HepG2 (cell line): ENCODE results near the gene ANKRD11. TPM values are rescaled to one million over a fixed set of nuclear protein-coding genes. Genes with fewer than 3 reads are reported as not detected.

ENCODE experiments used
- IRF2 ChIP-seq: IDR thresholded peaks from 2 replicates; pipeline ENCODE4 v1.6.1; 2018; ENCODE audit warnings: missing genetic modification reagents, missing compliant biosample characterization
- KLF12 ChIP-seq: sonication (generic); formaldehyde crosslinking; IDR thresholded peaks from 2 replicates; pipeline ENCODE4 v1.4.0; 2020; ENCODE audit warnings: missing genetic modification reagents, borderline replicate concordance
- RARA ChIP-seq: IDR thresholded peaks from 2 replicates; pipeline ENCODE4 v1.6.1; 2016; ENCODE audit warnings: missing genetic modification reagents, missing compliant biosample characterization
- RORA ChIP-seq: sonication (generic); formaldehyde crosslinking; IDR thresholded peaks from 2 replicates; pipeline ENCODE4 v1.5.0; 2020; ENCODE audit warnings: mild to moderate bottlenecking, missing genetic modification reagents, moderate library complexity
- SP5 ChIP-seq: IDR thresholded peaks from 2 replicates; pipeline ENCODE4 v1.6.1; 2016; ENCODE audit warnings: low read depth, borderline replicate concordance
- TP53 ChIP-seq: sonication (generic); formaldehyde crosslinking; conservative IDR thresholded peaks from 2 replicates; pipeline ENCODE4 v1.4.0; 2020; ENCODE audit warnings: missing genetic modification reagents
- ZNF720 ChIP-seq: sonication (generic); formaldehyde crosslinking; IDR thresholded peaks from 2 replicates; pipeline ENCODE4 v1.4.0; 2020; ENCODE audit warnings: missing genetic modification reagents
- ZNF780A ChIP-seq: sonication (generic); formaldehyde crosslinking; IDR thresholded peaks from 2 replicates; pipeline ENCODE4 v1.8.0; 2022; ENCODE audit warnings: mild to moderate bottlenecking, missing genetic modification reagents, moderate library complexity
- polyA plus RNA-seq, 8 experiments: library from polyadenylated mRNA; depleted of rRNA in 3 of 8; stranded (reverse) in 7 of 8; unstranded in 1 of 8; fragments of >200 nt; fragmentation: Illumina TruSeq in 4 of 8; extraction: Trizol in 4 of 8; gene quantifications; 2 replicates each; pipeline versions ENCODE4 v1.2.1 to v1.2.3, GENCODE V29; 2011 to 2016; ENCODE audit warnings: low read depth in 4 of 8, missing spikeins in 1 of 8, mixed read lengths in 1 of 8; ENCODE audit not compliant: insufficient read depth in 1 of 8
- total RNA-seq, 5 experiments: library from RNA; depleted of rRNA; stranded (reverse); fragments of >200 nt; fragmentation: Illumina TruSeq; extraction: Trizol; gene quantifications; 2 replicates each; pipeline ENCODE4 v1.2.3, GENCODE V29; 2016; ENCODE audit warnings: low read depth in 1 of 5
- TF ChIP-seq, protein P1 (sequence below), 2 experiments: fragments of 450-650 bp in 1 of 2; sonication (generic) in 1 of 2; formaldehyde crosslinking in 1 of 2; IDR thresholded peaks; 2 replicates each; pipeline versions ENCODE4 v1.6.1 to v1.8.0; 2016 to 2022; ENCODE audit warnings: antibody characterized with exemption in 1 of 2, mild to moderate bottlenecking in 1 of 2, missing genetic modification reagents in 1 of 2
- TF ChIP-seq, protein P2 (sequence below): sonication (generic); formaldehyde crosslinking; IDR thresholded peaks from 2 replicates; pipeline ENCODE4 v1.4.0; 2020; ENCODE audit warnings: missing genetic modification reagents, mild to moderate bottlenecking, borderline replicate concordance
- TF ChIP-seq, protein P3 (sequence below): sonication (generic); formaldehyde crosslinking; IDR thresholded peaks from 2 replicates; pipeline ENCODE4 v1.4.0; 2020; ENCODE audit warnings: low read depth, mild to moderate bottlenecking, missing genetic modification reagents
- TF ChIP-seq, protein P4 (sequence below): IDR thresholded peaks from 2 replicates; pipeline ENCODE4 v1.6.1; 2016; ENCODE audit warnings: missing compliant biosample characterization, missing genetic modification reagents, borderline replicate concordance

ANKRD11 gene
- total and polyA plus RNA-seq, 2 of the 13 experiments (the other 11 are each of a cell fraction or from before 2014, with no cell fraction given) = 21.4 to 38.4 TPM

DNA sequence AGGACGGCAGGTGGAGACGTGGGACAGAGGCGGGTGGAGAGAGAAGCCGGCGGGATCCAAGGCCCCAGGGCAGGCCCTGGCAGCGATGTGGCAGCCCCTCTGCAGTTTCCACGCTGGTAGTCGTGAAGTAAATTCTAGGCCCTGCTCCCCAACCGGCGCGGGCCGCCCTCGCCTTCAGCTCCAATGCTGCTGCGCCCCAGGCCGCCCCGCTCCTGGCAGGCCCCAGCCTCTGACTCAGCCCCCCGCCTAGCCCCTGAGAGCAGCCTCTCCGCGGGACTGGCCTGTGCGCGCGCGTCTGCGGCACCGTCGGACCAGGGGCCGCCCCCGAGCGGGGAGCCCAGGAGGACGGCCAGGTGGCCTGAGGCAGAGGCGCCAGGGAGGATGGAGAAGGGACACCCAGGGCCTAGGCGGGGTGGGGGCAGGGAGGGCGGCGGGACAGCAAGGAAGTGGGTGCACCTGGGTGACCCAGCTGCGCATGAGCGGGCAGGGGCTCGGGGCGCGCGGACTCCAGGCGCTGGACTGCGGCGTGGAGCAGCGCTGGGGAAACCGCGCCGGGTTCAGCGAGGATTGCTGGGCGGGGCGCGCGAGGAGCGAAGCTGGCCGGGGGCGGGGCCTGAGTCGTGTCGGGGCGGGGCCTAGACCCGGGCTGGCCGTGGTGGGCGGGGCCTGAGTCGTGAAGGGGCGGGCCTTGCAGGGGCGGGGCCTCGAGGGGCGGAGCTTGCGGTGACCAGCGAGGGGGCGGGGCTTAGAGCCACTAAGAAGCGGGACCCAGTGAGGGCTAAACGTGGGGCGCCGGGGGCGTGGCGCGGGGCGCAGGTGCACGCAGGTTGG lies 243.2 kb downstream of the ANKRD11 start (continued):
- TF ChIP-seq, protein P1, sequence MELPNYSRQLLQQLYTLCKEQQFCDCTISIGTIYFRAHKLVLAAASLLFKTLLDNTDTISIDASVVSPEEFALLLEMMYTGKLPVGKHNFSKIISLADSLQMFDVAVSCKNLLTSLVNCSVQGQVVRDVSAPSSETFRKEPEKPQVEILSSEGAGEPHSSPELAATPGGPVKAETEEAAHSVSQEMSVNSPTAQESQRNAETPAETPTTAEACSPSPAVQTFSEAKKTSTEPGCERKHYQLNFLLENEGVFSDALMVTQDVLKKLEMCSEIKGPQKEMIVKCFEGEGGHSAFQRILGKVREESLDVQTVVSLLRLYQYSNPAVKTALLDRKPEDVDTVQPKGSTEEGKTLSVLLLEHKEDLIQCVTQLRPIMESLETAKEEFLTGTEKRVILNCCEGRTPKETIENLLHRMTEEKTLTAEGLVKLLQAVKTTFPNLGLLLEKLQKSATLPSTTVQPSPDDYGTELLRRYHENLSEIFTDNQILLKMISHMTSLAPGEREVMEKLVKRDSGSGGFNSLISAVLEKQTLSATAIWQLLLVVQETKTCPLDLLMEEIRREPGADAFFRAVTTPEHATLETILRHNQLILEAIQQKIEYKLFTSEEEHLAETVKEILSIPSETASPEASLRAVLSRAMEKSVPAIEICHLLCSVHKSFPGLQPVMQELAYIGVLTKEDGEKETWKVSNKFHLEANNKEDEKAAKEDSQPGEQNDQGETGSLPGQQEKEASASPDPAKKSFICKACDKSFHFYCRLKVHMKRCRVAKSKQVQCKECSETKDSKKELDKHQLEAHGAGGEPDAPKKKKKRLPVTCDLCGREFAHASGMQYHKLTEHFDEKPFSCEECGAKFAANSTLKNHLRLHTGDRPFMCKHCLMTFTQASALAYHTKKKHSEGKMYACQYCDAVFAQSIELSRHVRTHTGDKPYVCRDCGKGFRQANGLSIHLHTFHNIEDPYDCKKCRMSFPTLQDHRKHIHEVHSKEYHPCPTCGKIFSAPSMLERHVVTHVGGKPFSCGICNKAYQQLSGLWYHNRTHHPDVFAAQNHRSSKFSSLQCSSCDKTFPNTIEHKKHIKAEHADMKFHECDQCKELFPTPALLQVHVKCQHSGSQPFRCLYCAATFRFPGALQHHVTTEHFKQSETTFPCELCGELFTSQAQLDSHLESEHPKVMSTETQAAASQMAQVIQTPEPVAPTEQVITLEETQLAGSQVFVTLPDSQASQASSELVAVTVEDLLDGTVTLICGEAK (IDR thresholded peaks at IDR 0.05) = no peak
- TF ChIP-seq, protein P1 (CRISPR knock-in tag; IDR thresholded peaks at IDR 0.05) = peak; percentile 77
- TF ChIP-seq, protein P2, sequence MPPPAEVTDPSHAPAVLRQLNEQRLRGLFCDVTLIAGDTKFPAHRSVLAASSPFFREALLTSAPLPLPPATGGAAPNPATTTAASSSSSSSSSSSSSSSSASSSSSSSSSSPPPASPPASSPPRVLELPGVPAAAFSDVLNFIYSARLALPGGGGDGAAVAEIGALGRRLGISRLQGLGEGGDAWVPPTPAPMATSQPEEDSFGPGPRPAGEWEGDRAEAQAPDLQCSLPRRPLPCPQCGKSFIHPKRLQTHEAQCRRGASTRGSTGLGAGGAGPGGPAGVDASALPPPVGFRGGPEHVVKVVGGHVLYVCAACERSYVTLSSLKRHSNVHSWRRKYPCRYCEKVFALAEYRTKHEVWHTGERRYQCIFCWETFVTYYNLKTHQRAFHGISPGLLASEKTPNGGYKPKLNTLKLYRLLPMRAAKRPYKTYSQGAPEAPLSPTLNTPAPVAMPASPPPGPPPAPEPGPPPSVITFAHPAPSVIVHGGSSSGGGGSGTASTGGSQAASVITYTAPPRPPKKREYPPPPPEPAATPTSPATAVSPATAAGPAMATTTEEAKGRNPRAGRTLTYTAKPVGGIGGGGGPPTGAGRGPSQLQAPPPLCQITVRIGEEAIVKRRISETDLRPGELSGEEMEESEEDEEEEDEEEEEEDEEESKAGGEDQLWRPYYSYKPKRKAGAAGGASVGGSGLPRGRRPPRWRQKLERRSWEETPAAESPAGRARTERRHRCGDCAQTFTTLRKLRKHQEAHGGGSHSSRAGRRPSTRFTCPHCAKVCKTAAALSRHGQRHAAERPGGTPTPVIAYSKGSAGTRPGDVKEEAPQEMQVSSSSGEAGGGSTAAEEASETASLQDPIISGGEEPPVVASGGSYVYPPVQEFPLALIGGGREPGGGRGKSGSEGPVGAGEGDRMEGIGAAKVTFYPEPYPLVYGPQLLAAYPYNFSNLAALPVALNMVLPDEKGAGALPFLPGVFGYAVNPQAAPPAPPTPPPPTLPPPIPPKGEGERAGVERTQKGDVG (CRISPR knock-in tag) = no peak
- TF ChIP-seq KLF12 (0 out of 2 replicates have a peak, but pooled peaks have one; percentile 8), TP53 (no peak), IRF2 (peak; percentile 77), ZNF720 (CRISPR knock-in tag) (no peak), ZNF780A (CRISPR knock-in tag) (no peak; the same call in 1 of the 2 replicates), RARA (CRISPR knock-in tag) (no peak), SP5 (CRISPR knock-in tag) (peak; percentile 21; the same call in 1 of the 2 replicates), RORA (no peak)
- TF ChIP-seq, protein P3, sequence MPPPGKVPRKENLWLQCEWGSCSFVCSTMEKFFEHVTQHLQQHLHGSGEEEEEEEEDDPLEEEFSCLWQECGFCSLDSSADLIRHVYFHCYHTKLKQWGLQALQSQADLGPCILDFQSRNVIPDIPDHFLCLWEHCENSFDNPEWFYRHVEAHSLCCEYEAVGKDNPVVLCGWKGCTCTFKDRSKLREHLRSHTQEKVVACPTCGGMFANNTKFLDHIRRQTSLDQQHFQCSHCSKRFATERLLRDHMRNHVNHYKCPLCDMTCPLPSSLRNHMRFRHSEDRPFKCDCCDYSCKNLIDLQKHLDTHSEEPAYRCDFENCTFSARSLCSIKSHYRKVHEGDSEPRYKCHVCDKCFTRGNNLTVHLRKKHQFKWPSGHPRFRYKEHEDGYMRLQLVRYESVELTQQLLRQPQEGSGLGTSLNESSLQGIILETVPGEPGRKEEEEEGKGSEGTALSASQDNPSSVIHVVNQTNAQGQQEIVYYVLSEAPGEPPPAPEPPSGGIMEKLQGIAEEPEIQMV = no peak; the same call in 1 of the 2 replicates
- TF ChIP-seq, protein P4, sequence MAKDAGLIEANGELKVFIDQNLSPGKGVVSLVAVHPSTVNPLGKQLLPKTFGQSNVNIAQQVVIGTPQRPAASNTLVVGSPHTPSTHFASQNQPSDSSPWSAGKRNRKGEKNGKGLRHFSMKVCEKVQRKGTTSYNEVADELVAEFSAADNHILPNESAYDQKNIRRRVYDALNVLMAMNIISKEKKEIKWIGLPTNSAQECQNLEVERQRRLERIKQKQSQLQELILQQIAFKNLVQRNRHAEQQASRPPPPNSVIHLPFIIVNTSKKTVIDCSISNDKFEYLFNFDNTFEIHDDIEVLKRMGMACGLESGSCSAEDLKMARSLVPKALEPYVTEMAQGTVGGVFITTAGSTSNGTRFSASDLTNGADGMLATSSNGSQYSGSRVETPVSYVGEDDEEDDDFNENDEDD = peak; percentile 93
